ACHN (cell line): ENCODE measurements around the gene SPATA25.
"Not testable (repeated sequence)": the region's sequence is repeated elsewhere in the genome, so short reads cannot be mapped to it uniquely, and the experiment has no call there.

Experiments used
- DNase-seq: peaks from one replicate; pipeline ENCODE4 v3.0.0-alpha.2; 2015
- in situ Hi-C: cut with HindIII; loops from 2 replicates; pipeline ENCODE4 v1.10.0; 2017; ENCODE audit warnings: low sequenced_read_pairs, low pct_ligation_motif_present, low pct_unique_long_range_greater_than_20kb

Gene SPATA25

DNA sequence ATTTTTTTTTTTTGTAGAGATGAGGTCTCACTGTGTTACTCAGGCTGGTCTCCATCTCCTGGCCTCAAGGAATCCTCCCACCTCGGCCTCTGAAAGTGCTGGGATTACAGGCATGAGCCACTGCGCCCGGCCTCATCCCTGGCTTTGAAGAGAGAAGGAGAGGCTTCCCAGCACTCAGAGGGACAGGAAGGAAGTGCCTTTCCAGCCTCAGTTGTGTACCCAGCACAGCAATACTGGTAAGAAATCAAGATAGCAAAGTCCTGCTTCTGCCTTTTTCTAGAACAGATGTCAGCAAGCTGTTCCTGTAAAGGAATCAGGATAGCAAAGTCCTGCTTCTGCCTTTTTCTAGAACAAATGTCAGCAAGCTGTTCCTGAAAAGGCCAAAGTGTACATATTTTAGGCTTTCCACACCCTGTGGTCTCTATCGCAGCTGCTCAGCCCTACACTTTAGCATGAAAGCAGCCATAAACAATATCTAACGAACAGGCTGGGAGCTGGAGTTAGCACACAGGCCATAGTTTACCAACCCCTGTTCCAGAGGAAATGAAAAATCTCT lies 30.8 kb upstream of the SPATA25 start:
- in situ Hi-C loops = no loop called here
- DNase-seq = no peak

DNA sequence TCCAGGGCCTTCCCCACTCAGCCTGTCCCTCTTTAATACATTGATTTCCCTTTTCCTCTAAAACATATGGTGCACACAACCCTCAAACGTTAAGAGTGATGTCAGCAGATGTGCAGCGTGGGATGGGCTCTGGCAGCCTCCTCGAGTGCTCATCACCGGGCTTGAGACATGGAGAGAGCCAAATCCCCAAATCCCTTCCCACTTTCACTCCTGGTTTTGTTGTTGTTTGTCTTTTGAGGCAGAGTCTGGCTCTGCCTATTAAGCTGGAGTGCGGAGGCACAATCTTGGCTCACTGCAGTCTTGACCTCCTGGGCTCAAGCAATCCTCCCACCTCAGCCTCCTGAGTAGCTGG lies 30.3 kb upstream of the SPATA25 start:
- no peak for DNase-seq
- in situ Hi-C loops = no loop called here

DNA sequence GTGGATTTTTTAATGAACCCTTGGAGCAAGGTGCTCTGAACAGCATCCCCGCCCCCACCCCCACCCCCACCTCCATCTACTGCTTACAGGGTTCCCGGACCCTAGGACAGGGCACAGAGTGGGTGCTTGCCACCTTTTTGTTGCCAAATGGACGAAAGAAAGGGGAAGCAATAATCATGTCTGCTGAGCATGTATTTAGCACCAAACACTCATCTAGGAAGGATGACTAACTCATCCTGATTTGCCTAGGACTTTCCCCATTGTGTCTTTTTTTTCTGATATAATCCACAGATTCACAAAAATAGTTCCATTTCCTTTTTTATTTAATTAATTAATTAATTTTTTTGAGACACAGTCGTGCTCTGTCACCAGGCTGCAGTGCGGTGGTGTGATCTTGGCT lies 25.7 kb upstream of the SPATA25 start:
- DNase-seq = no peak
- in situ Hi-C loops = no loop called here

DNA sequence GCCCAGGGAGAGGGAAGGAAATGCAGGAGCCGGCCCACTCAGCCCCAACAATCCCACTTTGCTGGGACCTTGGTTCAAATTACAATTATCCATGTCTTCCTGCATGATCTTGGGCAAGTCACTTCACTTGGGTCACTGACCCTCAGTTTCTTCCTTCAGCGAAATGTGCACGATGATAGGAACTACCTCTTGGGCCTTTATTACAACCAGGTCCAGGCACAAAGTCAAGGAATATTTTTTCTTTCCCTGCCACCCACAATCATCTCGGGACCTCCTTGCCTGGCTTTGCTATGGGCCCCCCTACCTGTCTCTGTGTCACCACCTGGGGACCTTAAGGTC lies 24.9 kb upstream of the SPATA25 start:
- DNase-seq = no peak
- in situ Hi-C loops = no loop called here

DNA sequence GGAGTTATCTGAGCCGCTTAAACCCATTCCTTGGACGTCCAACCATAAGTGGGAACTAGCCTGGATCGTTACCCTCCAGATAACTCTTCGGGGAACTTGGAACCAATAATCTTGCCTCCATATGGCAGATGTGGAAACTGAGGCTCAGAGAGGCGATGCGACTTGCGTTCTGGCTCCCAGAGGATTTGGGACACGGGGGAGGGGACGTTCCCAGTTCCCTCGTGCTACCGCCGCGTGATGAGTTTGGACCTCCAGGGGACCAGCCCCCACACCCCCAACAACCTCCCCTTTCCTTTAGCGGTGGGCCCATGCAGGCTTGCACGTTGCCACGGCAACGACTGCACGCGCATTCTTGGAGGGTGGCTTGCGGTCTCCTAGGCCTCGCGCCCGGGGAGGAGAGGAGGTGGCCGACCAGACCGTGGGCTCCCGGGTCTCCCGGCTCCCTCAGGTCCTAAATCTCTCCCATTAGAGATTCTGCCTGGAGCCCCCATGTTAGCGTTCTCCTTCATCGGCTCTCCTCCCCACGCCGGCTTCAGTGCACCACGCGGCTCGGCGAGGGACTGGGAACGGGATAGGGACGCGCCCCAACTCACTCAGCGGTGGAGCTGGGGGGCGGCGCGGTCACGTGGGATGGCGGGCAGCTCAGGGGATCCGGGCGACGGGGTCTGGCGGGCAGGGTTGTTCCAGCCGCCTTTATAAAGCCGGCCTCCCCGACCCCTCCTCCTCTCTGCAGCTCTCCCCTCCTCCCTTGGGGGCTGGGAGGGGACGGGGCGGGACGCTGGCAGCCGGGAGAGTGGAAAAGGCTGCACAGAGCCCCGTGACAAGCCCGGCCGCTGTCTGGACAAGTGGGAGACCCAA lies 24.3 kb upstream of the SPATA25 start, which contains the start of gene PLTP:
Gene PLTP (minus strand): TSS at position 670 of the 858 bp plus-strand sequence. CDS start 703 bp downstream, outside the sequence.
- in situ Hi-C loops = no loop called here
- DNase-seq = peak; percentile 68

DNA sequence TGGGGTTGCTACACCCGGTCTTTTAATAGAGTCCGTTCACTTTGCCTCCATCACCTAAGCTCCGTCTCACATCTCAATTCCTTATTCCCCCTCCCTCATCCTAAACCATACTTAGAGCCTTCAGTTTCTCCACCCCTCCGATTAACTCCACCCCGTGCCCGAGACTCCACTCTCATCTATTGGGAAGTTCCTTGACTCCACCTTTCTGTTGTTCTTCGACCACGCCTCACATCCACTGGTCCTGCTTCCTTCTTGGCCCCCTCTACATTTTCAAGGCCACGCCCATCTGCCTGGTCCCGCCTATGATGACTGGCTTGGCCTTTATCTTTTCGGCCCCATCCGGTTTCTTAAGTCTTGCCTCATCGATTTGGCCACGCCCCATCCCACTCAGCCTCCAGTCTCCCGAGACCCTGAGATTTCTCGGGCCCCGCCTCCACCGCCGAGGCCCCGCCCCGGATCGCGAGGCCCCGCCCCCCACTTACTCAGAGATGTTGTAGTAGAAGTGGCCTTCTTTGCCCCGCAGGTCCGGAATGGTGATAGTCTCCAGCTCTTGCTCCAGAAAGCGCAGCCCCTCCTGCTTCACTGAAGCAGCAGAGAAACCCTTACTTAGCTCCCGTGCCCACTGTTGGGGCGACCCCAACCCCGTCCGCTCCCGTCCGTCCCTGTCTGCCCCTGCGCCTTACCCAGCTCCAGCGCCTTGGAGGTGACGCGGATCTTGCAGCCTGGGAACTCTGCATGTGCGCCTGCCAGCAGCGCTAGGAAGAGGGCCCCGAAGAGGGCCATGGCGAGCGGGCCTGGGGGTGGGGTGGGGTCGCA lies 23.5 kb upstream of the SPATA25 start:
- peak; percentile 99 for DNase-seq
- in situ Hi-C loops = no loop called here

DNA sequence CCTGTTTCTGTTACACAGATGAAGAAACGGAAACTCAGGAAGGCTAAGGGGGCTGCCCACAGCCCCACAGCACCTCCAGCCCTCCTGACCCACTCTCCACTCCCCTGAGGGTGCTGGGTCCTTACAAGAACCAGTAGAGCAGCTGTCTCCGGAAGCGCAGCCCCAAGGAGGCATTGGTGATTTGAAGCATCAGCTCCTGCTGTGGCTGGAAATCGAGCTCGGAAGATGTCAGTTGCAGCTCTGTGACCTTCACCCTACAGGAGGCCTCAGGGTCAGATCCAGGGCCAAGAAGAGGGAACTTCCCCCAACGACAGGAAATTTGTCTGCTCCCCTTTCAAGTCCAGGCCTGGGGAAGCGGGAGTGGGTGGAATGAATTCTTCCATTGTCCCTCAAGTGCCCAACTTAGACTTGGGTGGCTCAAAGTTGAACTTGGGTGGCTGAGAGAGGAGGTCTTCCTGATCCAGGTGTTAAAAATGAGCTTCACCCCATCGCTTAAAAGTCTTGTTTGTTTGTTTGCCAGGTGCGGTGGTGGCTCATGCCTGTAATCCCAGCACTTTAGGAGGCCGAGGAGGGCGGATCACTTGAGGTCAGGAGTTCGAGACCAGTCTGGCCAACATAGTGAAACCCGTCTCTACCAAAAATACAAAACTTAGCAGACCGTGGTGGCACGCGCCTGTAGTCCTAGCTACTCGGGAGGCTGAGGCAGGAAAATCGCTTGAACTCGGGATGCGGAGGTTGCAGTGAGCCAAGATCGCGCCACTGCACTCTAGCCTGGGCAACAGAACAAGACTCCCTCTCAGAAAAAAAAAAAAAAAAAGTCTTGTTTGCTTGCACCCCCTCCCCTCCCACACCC lies 22.6 kb upstream of the SPATA25 start:
- in situ Hi-C loops = no loop called here
- DNase-seq = no peak

DNA sequence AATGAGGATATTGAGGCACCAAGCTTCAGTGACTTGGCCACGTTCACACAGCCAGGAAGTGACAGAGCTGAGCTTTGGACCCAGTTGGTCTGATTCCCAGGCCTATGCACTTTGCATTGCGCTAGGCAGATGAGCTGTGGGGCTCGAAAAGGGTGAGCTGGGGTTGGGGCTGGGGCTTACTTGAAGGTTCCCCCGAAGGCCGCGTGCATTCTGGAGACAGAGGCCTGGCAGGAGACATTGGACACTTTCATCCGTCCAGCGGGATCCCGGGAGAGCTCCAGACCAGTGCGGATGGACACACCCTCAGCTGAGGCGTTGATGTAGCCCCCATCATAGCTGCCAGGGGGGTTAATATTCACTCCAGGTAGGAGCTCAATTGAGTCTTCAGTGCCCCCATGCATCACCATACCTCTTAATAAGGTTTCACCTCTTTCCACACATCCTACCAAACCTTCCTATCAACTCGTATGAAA lies 21.9 kb upstream of the SPATA25 start:
- in situ Hi-C loops = no loop called here
- DNase-seq = no peak

DNA sequence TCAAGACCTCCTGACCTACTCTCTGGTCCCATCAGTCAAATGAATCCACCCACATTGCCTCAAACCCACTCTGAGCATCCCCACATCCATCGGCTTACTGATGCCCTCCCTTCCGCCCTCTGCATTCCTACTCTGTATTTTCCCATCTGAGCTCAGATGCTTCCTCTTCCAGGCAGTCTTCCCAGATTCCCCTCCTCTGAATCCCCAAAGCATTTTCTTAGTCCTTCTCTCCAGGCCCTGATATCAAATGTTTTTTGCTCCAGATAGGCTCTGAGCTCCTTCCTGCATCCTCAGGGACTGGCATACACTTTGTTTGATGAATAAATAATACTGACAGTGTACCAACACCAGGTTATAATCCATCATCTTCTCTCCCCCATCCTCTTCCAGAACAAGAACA lies 20.7 kb upstream of the SPATA25 start:
- in situ Hi-C loops = no loop called here
- no peak for DNase-seq

DNA sequence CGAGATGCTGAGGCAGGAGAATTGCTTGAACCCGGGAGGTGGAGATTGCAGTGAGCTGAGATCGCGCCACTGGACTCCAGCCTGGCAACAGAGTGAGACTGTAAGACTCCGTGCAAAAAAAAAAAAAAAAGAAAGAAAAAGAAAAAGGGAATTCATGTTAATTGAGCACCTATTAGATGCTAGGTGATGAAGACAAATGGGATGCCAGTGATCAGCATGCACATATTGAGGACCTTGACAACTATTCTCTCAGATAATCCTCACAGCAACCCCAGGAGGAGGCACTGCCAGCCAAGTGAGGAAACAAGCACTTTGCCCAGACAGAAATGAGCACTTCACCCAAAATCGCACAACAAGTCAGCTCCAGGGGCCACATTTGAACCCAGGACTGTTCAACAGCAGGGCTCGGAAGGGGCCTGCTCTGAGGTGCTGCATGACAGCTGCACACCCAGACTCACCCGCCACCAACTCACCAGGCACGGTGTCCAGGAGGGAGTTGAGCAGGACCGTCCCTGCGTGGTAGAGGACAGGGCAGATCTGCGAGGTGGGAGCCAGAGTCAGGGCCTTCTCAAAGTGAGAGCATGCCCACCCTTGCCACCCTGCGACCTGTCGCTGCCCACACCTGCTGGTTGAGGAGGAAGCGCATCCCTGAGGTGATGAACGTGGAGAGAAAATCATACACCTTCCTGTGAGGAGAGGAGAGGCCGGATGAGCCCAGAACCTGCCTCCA lies 20.0 kb upstream of the SPATA25 start:
- in situ Hi-C loops = no loop called here
- DNase-seq = no peak

DNA sequence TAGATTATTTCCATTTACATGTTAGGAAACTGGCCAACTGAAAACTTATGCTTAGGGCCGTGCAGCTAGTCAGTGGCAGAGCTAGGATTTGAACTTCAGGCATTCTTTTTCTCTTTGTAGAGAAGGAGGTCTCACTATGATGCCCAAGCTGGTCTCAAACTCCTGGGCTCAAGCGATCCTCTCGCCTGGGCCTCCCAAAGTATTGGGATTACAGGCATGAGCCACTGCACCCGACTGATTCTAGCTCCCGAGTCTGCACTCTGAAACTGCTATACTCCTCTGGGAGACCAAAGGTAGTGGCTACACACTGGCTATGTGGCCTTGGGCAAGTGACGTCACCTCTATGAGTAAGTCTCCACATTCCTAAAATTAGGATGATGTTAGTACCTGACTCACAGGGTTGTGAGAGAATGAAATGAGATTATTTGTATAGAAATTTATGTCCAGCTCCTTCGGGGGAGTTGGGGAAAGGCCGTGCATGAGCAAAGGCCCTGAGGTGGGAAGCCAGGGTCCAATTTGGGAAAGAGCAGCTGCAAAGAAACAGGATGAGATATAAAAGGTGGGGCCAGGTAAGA lies 18.2 kb upstream of the SPATA25 start:
- DNase-seq = peak; percentile 15
- in situ Hi-C loops = no loop called here

DNA sequence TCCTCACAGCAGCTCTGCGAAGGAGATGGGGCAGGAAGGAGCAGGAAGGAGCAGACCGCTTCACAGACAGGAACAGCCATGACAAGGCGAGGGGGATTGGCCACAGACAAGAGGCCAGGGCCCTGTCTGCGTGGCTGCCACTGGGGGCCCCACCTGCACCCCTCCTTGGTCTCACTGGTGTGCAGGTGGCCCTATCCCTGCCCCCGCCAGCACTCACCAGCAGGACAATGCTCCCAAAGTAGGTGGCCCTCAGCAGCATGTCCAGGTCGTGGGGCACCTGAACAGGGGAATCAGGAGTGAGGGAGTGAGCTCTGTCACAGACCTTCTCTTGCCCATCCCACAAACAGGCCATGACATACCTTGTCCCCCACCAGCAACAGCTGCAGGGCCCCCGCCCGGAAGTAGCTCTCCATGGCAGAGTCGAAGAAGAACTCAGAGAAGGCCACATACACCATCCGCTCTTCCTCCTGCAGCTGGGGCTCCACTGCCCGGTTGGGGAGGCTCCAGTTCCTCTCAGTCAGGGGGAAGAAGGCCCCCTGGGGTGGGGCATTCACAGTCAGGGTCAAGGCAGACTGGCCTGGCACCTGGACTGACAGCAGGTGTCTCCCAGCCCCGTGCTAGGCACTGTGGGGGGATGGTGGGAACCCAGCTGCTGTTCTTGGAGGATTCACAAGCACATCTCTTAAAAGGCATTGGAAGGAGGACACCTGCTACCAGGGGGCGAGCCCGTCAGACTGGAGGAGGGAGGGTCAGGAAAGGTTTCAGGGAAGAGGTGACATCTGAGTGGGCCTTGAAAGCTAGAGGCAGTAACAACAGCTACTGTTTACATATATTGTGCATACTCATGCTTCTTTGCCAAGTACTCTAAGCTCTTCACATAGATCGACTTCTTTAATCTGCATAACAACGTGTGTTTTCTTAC lies 17.4 kb upstream of the SPATA25 start:
- DNase-seq = no peak
- in situ Hi-C loops = no loop called here

DNA sequence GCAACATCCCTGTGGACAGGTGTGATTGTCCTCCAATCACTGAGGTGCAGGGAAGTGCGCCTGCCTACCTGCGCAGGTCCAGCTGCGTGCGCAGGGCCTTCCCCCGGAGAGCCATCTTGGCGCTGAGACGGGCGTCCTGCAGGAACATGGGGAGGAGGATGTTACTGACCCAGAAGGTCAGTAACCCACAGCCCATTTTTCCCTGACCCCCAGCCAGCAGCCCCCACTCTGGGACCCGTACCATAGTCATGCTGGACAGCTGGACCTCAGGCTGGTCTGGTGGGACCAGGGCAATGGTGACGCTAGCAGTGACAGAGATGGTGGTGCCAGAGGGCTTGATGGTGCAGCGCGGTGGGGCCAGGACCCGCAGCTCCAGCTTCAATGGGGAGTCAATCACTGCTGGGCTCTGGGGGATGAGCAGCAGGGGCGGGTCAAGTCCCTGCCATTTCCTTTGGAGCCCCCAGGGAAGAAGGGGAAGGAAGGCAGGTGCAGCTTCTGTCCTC lies 14.8 kb upstream of the SPATA25 start:
- in situ Hi-C loops = no loop called here
- DNase-seq = no peak

DNA sequence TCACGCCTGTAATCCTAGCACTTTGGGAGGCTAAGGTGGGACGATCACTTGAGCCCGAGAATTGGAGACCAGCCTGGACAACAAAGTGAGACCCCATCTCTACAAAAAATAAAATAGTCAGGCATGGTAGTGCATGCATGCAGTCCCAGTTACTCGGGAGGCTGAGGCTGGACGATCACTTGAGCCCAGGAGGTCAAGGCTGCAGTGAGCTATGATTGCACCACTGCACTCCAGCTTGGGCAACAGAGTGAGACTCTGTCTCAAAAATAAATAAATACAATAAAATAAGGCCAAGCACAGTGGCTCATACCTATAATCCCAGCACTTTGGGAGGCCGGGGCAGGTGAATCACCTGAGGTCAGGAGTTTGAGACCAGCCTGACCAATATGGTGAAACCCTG lies 13.9 kb upstream of the SPATA25 start:
- DNase-seq, in situ Hi-C loops: not testable (repeated sequence)

DNA sequence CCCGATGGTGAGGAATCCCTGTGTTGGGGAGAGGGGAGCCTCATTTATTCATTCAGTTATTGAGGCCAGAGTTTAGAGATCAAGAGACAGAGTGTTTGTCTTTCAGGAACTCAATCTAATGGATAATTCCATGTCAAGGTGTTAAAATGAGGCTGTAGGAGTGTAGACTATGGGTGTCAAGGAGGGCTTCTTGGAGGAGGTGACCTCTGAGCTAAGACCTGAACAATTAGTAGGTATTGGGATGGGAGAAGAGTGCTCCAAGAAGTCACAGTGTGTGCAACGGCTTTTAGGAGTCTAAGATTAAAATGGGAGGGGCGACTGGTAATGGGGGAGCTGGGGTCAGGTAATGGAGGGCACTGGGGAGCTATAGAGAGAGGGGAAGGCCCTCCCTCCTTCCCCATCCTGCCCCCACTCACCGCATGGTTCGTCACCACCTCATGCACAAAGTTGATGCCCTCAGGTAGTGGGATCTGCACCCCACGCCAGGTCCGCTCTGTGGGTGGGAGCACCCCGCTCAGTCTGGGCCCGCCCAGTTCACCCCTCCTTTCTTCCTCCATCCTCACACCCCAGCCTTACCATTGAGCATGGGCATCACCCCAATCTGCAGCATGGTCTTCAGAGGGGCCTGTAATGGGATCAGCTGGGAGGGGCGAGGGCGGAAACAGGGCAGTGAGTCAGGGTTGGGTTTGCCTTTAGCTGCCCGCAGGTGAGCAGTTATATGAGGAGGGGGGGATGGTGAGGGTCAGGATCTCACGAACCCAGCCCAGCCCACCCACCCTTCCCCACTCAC lies 11.8 kb upstream of the SPATA25 start:
- in situ Hi-C loops = no loop called here
- no peak for DNase-seq

DNA sequence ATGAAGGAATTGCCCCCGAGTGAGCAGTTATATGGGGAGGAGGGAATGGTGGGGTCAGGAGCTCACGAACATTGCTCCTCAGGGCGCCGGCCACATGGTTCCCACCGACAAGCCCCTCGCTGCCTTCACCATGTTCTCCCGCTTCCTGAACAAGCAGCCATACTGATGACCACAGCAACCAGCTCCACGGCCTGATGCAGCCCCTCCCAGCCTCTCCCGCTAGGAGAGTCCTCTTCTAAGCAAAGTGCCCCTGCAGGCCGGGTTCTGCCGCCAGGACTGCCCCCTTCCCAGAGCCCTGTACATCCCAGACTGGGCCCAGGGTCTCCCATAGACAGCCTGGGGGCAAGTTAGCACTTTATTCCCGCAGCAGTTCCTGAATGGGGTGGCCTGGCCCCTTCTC lies 10.9 kb upstream of the SPATA25 start:
- in situ Hi-C loops = no loop called here

More for the DNA sequence above, 10.9 kb upstream of the SPATA25 start:
- DNase-seq = no peak
